ENCODE results near the gene ZDHHC14. TPM values are rescaled to one million over a fixed set of nuclear protein-coding genes. Genes with fewer than 3 reads are reported as not detected.

ZDHHC14 gene
- total and polyA plus RNA-seq, 3 donors from 2014 or later = 28.5 to 74.9 (median 67.9) TPM

- 90 to 97% methylated on average over 8 of the region's 8 CpGs for whole genome bisulfite sequencing, 2 donors
- no peak for DNase-seq
- TF ChIP-seq POLR2A (IDR thresholded peaks at IDR 0.05) = no peak
- no peak for TF ChIP-seq CTCF (IDR thresholded peaks at IDR 0.05)
These were observed 331.8 kb downstream of the ZDHHC14 start for GRCh38 chr6:157712585-157713295.

GRCh38 chr6:157713451-157714152 lies 332.6 kb downstream of the ZDHHC14 start:
- H3K9me3 ChIP-seq = no peaks in the 10 kb centered on the region
- TF ChIP-seq POLR2A (IDR thresholded peaks at IDR 0.05) = no peak
- TF ChIP-seq CTCF (IDR thresholded peaks at IDR 0.05) = no peak
- intact Hi-C loops (cut with DNase I; ENCODE audit: low total_unique reads) = no loop called here
- no peaks in the 10 kb centered on the region for H3K36me3 ChIP-seq (ENCODE audit: low read depth, missing control alignments)
- no peak for DNase-seq
- H3K4me3 ChIP-seq = no peak overlapping the region
- H3K27me3 ChIP-seq = no peaks in the 10 kb centered on the region
- 93 to 94% methylated on average over 12 of the region's 12 CpGs for WGBS, 2 donors
- no peak overlapping the region for H3K27ac ChIP-seq
- no peaks in the 10 kb centered on the region for H3K4me1 ChIP-seq

More at GRCh38 chr6:157712585-157713295, 331.8 kb downstream of the ZDHHC14 start:
- Histone ChIP-seq H3K4me3 (no peak overlapping the region), H3K27ac (no peak overlapping the region), H3K9me3 (no peaks in the 10 kb centered on the region), H3K4me1 (no peaks in the 10 kb centered on the region), H3K27me3 (no peaks in the 10 kb centered on the region), H3K36me3 (ENCODE audit: low read depth, missing control alignments) (no peaks in the 10 kb centered on the region)
- intact Hi-C loops (cut with DNase I; ENCODE audit: low total_unique reads) = no loop called here

- Histone ChIP-seq H3K4me1 (no peaks in the 10 kb centered on the region), H3K9me3 (no peaks in the 10 kb centered on the region), H3K36me3 (ENCODE audit: low read depth, missing control alignments) (no peaks in the 10 kb centered on the region), H3K27me3 (no peaks in the 10 kb centered on the region), H3K27ac (no peak overlapping the region), H3K4me3 (no peak overlapping the region)
- intact Hi-C loops (cut with DNase I; ENCODE audit: low total_unique reads) = no loop called here
- 88 to 96% methylated on average over 1 of the region's 1 CpG for WGBS, 2 donors
- no peak for DNase-seq
- TF ChIP-seq CTCF (IDR thresholded peaks at IDR 0.05) = no peak
- TF ChIP-seq POLR2A (IDR thresholded peaks at IDR 0.05) = no peak
These were observed 333.1 kb downstream of the ZDHHC14 start for GRCh38 chr6:157714153-157714490.

GRCh38 chr6:157715728-157716164 lies 334.8 kb downstream of the ZDHHC14 start:
- peak overlapping the region in 1 of 2 donors; percentile 4 for H3K27ac ChIP-seq
- intact Hi-C loops (cut with DNase I; ENCODE audit: low total_unique reads) = no loop called here
- no peak overlapping the region for H3K4me3 ChIP-seq
- no peaks in the 10 kb centered on the region for H3K9me3 ChIP-seq
- peak; percentile 70 for DNase-seq
- no peaks in the 10 kb centered on the region for H3K27me3 ChIP-seq
- H3K4me1 ChIP-seq = no peaks in the 10 kb centered on the region
- H3K36me3 ChIP-seq (ENCODE audit: low read depth, missing control alignments) = no peaks in the 10 kb centered on the region
- WGBS, 2 donors = 71 to 75% methylated on average over 6 of the region's 6 CpGs
- TF ChIP-seq POLR2A (IDR thresholded peaks at IDR 0.05) = no peak
- no peak for TF ChIP-seq CTCF (IDR thresholded peaks at IDR 0.05)
